ENCODE measurements around the gene TIMM29.
"Not testable (repeated sequence)": the region's sequence is repeated elsewhere in the genome, so short reads cannot be mapped to it uniquely, and the experiment has no call there.

Gene TIMM29

DNA sequence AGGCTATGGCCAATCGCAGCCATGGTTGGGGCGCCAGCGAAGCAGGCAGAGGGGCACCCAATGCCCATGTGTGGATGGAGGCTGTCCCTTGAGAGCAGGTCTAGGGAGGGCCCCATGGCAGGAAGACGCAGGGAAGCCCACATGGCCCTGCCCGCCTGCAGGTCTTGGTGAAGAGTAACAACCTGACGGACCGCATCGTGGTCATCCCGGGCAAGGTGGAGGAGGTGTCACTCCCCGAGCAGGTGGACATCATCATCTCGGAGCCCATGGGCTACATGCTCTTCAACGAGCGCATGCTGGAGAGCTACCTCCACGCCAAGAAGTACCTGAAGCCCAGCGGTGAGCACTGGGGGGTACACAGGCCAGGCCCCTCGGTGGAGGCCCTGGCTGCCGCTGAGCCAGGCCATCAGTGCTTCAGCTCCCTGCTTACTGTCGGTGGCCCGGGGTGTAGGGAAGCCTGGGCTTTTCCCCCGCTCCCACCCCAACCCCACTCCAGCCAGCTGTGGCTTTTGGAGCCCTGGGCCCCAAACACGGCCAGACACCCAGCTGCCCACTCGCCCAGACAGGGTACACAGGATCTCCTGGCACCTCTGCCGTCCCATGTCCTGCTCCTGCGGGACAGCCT is 14.8 kb upstream of the TIMM29 start:
- DNase-seq: no peak

GRCh38 chr19:10915130-10916091 is 13.2 kb upstream of the TIMM29 start:
- DNase-seq: no peak

DNA sequence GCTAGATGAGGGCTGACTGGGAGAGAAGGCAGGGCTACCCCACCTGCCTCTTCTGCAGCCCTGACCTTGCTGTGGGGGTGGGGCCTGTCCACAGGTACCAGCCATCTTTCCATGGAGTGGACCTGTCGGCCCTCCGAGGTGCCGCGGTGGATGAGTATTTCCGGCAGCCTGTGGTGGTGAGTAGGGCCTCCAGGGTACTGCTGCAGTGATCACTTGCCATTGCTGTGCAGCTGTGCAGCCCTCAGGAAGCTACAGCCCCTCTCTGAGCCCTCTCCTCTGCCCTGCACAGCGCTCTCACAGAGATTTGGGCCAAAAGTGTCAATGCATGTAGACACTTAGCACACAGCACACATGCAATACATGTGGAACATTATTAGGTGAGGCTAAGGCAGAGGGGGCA is 12.0 kb upstream of the TIMM29 start:
- no peak for DNase-seq

- no peak for DNase-seq
Measured at GRCh38 chr19:10918359-10918758, 10.3 kb upstream of the TIMM29 start.

DNA sequence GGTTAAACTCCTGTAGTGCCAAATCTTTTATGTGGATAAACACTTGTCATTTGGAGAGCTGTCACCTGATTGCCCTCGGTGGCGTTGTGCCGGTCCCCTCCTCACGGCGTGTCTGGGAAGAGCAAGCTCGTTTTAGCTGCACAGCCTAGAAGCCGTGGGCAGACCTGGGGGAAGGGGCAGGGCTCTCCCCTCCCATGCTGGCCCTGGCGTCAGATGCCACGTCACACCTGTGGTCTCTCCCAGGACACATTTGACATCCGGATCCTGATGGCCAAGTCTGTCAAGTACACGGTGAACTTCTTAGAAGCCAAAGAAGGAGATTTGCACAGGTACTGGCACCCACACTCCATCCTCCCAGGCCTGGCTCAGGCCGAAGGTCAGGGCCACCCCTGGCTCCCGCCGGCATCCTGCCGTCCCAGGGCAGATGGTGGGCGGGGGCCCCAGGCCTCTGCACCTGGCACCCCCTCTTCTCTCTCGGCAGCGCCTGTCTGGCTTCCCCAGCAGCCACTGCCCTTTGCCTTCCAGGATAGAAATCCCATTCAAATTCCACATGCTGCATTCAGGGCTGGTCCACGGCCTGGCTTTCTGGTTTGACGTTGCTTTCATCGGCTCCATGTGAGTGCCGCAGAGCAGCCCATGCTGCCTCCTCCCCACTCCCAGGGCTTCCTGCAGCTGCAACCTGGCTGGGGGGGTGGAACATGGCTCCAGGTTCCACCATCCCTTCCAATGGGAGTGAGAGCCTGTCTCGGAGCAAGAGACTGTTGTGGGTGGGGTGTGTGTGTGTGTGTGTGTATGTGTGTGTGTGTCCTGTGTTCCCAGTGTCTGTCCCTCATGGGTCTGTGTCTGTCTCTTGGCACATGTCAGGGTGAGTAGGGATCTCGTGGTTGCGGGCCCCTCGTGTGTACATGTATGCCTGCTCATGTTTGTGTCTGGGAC is 9.0 kb upstream of the TIMM29 start:
- DNase-seq: no peak

DNA sequence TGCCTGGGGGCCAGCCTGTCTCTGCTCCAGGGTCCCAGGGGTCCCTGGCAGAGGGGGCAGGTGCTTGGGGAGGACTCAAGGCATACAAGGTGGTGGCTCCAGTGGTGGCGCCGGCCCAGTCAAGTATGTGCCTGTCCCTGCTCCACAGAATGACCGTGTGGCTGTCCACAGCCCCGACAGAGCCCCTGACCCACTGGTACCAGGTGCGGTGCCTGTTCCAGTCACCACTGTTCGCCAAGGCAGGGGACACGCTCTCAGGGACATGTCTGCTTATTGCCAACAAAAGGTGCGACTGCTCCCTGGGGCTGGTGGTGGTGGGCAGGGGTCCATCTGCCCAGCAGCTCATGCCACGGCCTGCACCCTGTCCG is 8.3 kb upstream of the TIMM29 start:
- no peak for DNase-seq

DNA sequence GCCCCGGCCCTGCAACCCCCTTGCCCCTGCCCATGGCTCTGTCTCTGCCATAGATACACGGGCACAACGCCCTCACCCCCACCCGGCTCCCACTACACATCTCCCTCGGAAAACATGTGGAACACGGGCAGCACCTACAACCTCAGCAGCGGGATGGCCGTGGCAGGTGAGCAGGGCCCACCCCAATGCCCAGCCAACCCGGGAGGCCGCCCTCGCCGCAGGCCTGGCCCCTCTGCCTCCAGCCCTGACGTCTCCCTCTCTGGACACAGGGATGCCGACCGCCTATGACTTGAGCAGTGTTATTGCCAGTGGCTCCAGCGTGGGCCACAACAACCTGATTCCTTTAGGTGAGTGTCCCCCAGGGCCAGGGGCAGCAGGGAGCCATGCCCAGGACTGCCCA is 7.8 kb upstream of the TIMM29 start:
- DNase-seq: no peak

GRCh38 chr19:10921199-10921909 is 7.3 kb upstream of the TIMM29 start:
- no peak for DNase-seq

DNA sequence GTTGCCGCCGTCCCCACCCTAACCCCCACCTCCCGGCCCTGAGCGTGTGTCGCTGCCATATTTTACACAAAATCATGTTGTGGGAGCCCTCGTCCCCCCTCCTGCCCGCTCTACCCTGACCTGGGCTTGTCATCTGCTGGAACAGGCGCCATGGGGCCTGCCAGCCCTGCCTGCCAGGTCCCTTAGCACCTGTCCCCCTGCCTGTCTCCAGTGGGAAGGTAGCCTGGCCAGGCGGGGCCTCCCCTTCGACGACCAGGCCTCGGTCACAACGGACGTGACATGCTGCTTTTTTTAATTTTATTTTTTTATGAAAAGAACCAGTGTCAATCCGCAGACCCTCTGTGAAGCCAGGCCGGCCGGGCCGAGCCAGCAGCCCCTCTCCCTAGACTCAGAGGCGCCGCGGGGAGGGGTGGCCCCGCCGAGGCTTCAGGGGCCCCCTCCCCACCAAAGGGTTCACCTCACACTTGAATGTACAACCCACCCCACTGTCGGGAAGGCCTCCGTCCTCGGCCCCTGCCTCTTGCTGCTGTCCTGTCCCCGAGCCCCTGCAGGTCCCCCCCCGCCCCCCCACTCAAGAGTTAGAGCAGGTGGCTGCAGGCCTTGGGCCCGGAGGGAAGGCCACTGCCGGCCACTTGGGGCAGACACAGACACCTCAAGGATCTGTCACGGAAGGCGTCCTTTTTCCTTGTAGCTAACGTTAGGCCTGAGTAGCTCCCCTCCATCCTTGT is 6.5 kb upstream of the TIMM29 start:
- no peak for DNase-seq

- DNase-seq: no peak
Measured at GRCh38 chr19:10922638-10923014, 6.0 kb upstream of the TIMM29 start.

- no peak for DNase-seq
Measured at GRCh38 chr19:10923260-10924112, 5.1 kb upstream of the TIMM29 start.

DNA sequence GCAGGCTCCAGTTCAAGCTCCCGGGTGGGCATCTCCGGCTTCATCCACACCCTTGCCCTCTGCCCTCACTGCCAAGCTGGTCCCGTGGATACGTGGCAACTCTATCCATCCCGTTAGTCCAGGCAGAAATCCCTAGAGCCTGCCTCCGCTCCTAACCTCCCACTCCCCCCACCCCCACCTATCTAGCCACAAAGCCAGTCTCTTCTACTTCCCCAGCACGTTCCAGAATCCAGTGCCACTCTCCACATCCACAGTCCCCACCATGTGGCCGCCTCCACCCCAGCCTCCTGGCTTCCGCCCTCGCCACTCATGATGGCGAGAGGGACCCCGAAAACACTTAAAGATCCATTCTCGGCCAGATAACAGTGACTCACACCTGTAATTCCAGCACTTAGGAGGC is 4.0 kb upstream of the TIMM29 start:
- DNase-seq: no peak

DNA sequence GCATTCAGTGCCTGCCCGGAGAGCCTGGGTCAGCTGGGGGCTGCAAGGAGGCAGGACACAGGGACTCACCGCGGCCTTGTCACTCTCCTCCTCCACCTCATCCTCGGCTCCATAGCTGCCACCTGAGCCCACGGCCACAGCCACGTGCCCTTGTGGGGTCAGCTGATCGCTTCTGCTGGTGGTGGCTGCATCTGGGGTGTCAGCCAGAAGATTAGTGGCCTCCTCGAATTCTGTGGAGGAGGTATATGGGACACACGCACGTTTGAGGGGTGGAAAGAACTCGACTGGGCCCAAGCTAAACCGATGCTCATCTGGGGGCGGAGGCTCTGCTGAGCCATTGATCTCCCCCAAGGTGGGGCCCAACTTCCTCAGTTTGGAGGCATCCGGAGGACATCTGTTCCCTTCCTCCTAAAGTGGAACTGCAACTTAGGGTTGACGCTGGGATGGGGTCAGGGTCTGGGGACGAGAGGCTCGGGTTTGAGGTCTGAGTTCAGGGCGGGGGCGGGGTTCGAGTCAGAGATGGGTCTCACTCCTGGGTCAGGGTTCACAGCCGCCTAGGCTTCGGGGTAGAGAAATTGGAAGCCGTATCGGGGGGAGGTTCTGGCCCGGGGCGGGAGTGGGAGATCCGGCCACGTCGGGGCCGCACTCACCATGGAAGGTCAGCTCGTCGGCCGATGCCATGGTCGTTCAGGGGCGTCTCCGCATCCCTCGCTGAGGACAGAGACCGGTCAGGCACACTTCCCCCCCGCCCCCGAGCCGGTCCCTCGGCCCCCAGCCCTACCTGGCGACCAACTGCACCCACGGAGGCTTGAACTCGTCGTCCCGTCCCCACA is 665 bp upstream of the TIMM29 start:
- no peak for DNase-seq

- DNase-seq: no peak
Measured at GRCh38 chr19:10929402-10929794, 787 bp downstream of the TIMM29 start.

GRCh38 chr19:10935371-10936059 is 6.9 kb downstream of the TIMM29 start:
- no peak for DNase-seq

DNA sequence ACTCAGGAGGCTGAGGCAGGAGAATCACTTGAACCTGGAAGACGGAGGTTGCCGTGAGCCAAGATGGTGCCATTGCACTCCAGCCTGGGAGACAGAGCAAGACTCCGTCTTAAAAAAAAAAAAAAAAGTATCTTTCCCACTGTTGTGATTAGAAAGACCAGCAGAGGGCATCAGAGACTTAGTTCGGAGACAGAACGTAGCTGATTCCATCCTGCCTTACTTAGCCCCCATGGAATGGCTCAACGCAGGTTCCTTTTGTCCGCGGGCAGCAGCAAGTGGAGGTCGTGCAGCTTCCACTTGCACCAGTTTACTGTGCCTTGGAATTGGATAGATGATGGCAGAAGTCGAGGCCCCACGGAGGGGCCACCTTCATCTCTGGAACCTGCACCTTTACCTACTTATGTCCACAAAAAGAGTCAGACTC is 8.1 kb downstream of the TIMM29 start:
- DNase-seq: peak; percentile 44 to 75

DNA sequence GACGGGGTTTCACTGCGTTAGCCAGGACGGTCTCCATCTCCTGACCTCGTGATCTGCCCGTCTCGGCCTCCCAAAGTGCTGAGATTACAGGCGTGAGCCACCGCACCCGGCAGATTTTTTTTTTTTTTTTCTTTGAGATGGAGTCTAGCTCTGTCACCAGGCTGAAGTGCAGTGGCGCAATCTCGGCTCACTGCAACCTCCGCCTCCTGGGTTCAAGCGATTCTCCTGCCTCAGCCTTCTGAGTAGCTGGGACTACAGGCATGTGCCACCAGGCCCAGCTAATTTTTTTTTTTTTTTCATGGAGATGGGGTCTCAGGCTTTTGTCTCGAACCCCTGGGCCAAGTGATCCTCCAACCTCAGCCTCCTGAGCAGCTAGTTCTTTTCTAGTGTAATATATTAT is 13.0 kb downstream of the TIMM29 start:
- DNase-seq: not testable (repeated sequence)

- DNase-seq: not testable (repeated sequence)
Measured at GRCh38 chr19:10943412-10943811, 14.8 kb downstream of the TIMM29 start.

- DNase-seq: no peak
Measured at GRCh38 chr19:10945264-10945663, 16.7 kb downstream of the TIMM29 start.

All from NCI-H1930 (cell line).